Prostate gland (tissue), 2 donors: ENCODE results near the gene RPAIN.

ENCODE experiments used
- POLR2A ChIP-seq: fragments of 450-650 bp; IDR thresholded peaks from one replicate; pipeline ENCODE4 v1.6.1; 2016; ENCODE audit warnings: antibody characterized with exemption, mild to moderate bottlenecking
- TF ChIP-seq, protein P1 (sequence below), 4 experiments: fragments of 200-600 bp in 2 of 4; fragments of 450-650 bp in 2 of 4; sonication (generic) in 2 of 4; IDR thresholded peaks; 1 replicate in 3 of 4; 2 replicates in 1 of 4; pipeline ENCODE4 v1.5.1; 2016 to 2019; ENCODE audit warnings: antibody characterized with exemption in 4 of 4, mild to moderate bottlenecking in 2 of 4, moderate library complexity in 2 of 4

DNA sequence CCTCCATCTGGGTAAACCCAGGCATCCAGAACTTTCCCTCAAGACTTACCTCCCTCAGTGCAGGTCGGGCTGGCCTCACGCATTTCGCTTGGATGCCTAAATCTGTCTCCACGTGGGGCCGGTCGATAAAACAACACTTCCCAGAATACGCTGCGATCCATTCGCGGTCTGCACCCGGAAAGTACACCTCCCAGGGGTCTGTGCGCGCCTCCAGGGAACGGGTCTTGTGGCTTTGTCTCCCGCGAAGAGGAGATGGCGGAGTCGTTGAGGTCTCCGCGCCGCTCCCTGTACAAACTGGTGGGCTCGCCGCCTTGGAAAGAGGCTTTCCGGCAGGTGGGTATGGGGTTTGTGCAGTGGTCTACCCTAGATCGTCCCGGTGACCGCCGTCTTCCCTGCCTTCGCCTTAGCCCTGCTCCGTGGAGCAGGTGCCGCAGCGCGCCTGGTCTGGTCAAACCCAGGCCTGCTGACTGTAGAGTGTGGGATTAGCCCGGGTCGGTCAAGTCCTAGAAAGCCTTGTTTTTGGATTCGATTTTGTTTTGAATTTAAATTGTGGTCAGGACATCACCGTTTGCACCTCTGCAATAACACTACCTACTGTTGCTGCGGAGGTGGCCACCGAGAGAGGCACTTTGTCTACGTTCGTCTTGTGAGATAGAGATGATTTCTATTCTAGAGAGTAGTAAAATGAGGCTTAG is at the start of gene RPAIN:
- TF ChIP-seq, protein P1, sequence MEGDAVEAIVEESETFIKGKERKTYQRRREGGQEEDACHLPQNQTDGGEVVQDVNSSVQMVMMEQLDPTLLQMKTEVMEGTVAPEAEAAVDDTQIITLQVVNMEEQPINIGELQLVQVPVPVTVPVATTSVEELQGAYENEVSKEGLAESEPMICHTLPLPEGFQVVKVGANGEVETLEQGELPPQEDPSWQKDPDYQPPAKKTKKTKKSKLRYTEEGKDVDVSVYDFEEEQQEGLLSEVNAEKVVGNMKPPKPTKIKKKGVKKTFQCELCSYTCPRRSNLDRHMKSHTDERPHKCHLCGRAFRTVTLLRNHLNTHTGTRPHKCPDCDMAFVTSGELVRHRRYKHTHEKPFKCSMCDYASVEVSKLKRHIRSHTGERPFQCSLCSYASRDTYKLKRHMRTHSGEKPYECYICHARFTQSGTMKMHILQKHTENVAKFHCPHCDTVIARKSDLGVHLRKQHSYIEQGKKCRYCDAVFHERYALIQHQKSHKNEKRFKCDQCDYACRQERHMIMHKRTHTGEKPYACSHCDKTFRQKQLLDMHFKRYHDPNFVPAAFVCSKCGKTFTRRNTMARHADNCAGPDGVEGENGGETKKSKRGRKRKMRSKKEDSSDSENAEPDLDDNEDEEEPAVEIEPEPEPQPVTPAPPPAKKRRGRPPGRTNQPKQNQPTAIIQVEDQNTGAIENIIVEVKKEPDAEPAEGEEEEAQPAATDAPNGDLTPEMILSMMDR (IDR thresholded peaks at IDR 0.05): no peak
- TF ChIP-seq POLR2A: peak; percentile 51
